AG04449 (cell line): ENCODE measurements around the gene FGFR2.

Source experiments
- CTCF ChIA-PET: fragments of 350-600 bp; formaldehyde crosslinking; extraction: SDS; loops from one replicate; lab custom pipeline; 2021; ENCODE audit warnings: antibody characterized with exemption; lab: Yijun Ruan, JAX
- POLR2A ChIA-PET: fragments of 400-600, 350-600 bp; formaldehyde crosslinking; extraction: SDS; loops from one replicate; lab custom pipeline; 2020; ENCODE audit warnings: antibody characterized with exemption, inconsistent platforms; lab: Yijun Ruan, JAX
- DNase-seq: peaks from one replicate; pipeline ENCODE4 v3.0.0-alpha.2; 2010; ENCODE audit warnings: low read depth, low spot score
- H3K4me3 ChIP-seq: 2 replicates; pipeline ENCODE4 v1.5.1; 2011; ENCODE audit warnings: low read depth, mild to moderate bottlenecking, control low read depth, low read length
- CTCF ChIP-seq: IDR thresholded peaks from one replicate; pipeline ENCODE4 v1.5.1; 2011; ENCODE audit warnings: mild to moderate bottlenecking, moderate library complexity, low read length, control low read depth, inconsistent platforms; ENCODE audit not compliant: insufficient read depth; ENCODE audit errors: missing control alignments

Gene FGFR2

GRCh38 chr10:121596689-121597503, 1.3 kb downstream of the FGFR2 start:
- H3K4me3 ChIP-seq = peak overlapping the region; percentile 54
- no peak for DNase-seq
- TF ChIP-seq CTCF = peak; percentile 9
- POLR2A ChIA-PET = no interaction called here
- CTCF ChIA-PET = interaction anchor here (2.9 kb wide), 1 partner anchor 12 kb away, joined by 12 read pairs; no protein-coding TSS in a partner anchor

DNA sequence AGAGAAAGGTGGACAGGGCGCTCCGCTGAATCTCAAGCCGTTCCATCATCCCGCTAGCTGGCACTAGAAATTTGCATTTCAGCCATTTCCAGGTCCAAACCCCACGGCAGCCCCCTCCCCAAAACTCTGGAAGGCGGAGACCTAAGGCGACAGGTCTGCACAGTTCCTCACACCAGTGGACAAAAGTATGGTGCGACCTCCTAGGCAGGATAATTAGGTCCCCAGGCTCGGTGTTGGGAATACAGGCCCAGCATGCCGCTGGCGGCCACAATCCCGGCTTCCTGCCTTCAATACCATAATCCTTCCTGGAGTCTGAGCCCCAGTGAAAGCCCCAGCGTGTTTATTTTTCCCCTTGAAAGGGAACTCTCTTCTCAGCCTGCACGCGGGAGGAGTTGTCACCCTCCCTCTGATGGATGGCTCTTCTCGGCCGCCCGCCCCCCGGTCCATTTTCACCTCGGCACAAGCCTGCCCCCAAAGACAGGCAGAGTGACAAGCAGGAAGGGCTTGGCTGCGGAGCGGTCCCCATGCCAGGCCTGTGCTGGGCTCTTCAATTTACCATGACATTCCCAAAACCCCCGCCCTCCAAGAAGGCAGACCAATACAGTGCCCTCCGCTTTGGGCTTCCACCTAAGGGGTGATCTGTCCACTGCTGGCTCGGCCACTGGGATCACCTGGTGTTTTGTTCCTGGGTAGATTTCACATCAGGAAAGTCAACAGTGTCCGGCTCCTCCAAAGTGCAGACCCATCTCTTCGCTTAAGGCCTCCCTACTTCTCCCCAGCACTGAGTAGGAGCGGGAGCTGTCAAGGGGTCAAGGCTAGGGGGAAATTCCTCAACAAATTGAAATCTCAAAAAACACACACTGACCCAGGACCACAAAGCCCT, 2.2 kb downstream of the FGFR2 start:
- ChIA-PET CTCF (interaction anchor here (2.9 kb wide), 1 partner anchor 12 kb away, joined by 12 read pairs; no protein-coding TSS in a partner anchor), POLR2A (no interaction called here)
- TF ChIP-seq CTCF = no peak
- DNase-seq = no peak
- H3K4me3 ChIP-seq = peak overlapping the region; percentile 54

DNA sequence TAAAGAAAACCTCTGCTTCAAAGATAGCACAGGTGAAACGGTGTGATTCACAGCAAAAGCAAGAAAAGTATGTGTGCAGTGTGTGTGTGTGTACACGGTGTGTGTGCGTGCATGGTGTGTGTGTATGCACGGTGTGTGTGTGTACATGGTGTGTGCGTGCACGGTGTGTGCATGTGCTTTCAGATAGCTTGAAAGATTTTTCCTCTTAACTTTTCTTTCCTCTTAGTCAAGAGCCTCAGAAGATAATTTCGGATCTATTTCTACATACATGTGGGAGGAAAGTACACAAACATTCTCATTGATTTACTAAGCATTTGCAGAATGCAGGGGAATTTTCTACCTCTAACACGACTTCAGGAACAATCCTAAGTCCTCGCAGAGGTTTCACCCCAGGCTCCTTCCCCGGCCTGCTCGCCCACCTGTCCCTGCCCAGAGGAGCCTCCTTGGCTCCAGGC, 2.9 kb downstream of the FGFR2 start:
- ChIA-PET CTCF (interaction anchor here (2.9 kb wide), 1 partner anchor 13 kb away, joined by 12 read pairs; no protein-coding TSS in a partner anchor), POLR2A (interaction anchor here (0.9 kb wide), 1 partner anchor 67 kb away, joined by 3 read pairs; no protein-coding TSS in a partner anchor)
- no peak for TF ChIP-seq CTCF
- DNase-seq = no peak
- H3K4me3 ChIP-seq = no peak overlapping the region; the same call in none of the 2 replicates

GRCh38 chr10:121594623-121595350, 3.5 kb downstream of the FGFR2 start:
- peak; percentile 17 for DNase-seq
- ChIA-PET POLR2A (interaction anchor here (0.9 kb wide), 1 partner anchor 67 kb away, joined by 3 read pairs; no protein-coding TSS in a partner anchor), CTCF (interaction anchor here (0.9 to 2.9 kb wide), 2 partner anchors 14 to 646 kb away, joined by 3 to 12 read pairs; no protein-coding TSS in a partner anchor)
- TF ChIP-seq CTCF = no peak
- no peak overlapping the region for H3K4me3 ChIP-seq

- CTCF ChIA-PET = interaction anchor here (0.9 to 2.9 kb wide), 2 partner anchors 14 to 645 kb away, joined by 3 to 12 read pairs; no protein-coding TSS in a partner anchor
- DNase-seq = no peak
- POLR2A ChIA-PET = no interaction called here
- no peak for TF ChIP-seq CTCF
- no peak overlapping the region for H3K4me3 ChIP-seq
These were observed 4.2 kb downstream of the FGFR2 start for GRCh38 chr10:121594076-121594475.
